ENCODE measurements around the gene S100A11. TPM values are rescaled to one million over a fixed set of nuclear protein-coding genes. Genes with fewer than 3 reads are reported as not detected.

S100A11 gene
- total RNA-seq, 1 experiment from 2014 or later, result 364 TPM

- Mint-ChIP-seq H3K4me3 (ENCODE audit: unreplicated experiment) (no peak overlapping the region), H3K9me3 (ENCODE audit: unreplicated experiment) (no peaks in the 10 kb centered on the region), H3K27me3 (ENCODE audit: insufficient read depth, unreplicated experiment) (no peaks in the 10 kb centered on the region), H3K36me3 (ENCODE audit: insufficient read depth, unreplicated experiment) (no peaks in the 10 kb centered on the region), H3K27ac (ENCODE audit: unreplicated experiment) (no peak overlapping the region), H3K4me1 (ENCODE audit: low read depth, unreplicated experiment) (peaks cover 1% of the 10 kb centered on the region)
- no peaks in the 10 kb centered on the region for H3K4me1 ChIP-seq
- ChIA-PET CTCF (interaction anchor here (2.0 to 3.4 kb wide), 3 partner anchors 13 to 81 kb away, joined by 4 to 43 read pairs (median 12); no protein-coding TSS in a partner anchor), POLR2A (no interaction called here)
- TF ChIP-seq CTCF (IDR thresholded peaks at IDR 0.05; ENCODE audit: insufficient read depth in 1 of 2, low read depth in 1 of 2, low read length in 1 of 2, severe bottlenecking in 1 of 2, unreplicated experiment in 1 of 2), result no peak
- BruUV-seq (replicated peaks), result no TSS peak
- no peaks in the 10 kb centered on the region for H3K27me3 ChIP-seq (replicated peaks; ENCODE audit: control insufficient read depth, insufficient read depth, low read length)
- DNase-seq, result no peak
- intact Hi-C loops (cut with micrococcal nuclease; ENCODE audit: unreplicated experiment), result loop anchor here (1.0 kb wide), 1 partner anchor 19 kb away; no protein-coding TSS in a partner anchor
- H3K9me3 ChIP-seq, result no peaks in the 10 kb centered on the region
- H3K36me3 ChIP-seq (ENCODE audit: control insufficient read depth, insufficient read depth, low read length), result no peaks in the 10 kb centered on the region
- H3K4me3 ChIP-seq (ENCODE audit: low read depth, low read length), result no peak overlapping the region
These were observed 21.9 kb downstream of the S100A11 start for GRCh38 chr1:152014943-152015342.

GRCh38 chr1:152013664-152014237 is 23.1 kb downstream of the S100A11 start:
- POLR2A ChIA-PET, result interaction anchor here (0.6 kb wide), 1 partner anchor 131 kb away, joined by 4 read pairs; no protein-coding TSS in a partner anchor
- BruUV-seq (replicated peaks), result no TSS peak

GRCh38 chr1:152009691-152010090 is 27.1 kb downstream of the S100A11 start:
- CTCF ChIA-PET, result interaction anchor here (3.2 kb wide), 1 partner anchor 8 kb away, joined by 10 read pairs; no protein-coding TSS in a partner anchor
- Histone ChIP-seq H3K4me3 (ENCODE audit: low read depth, low read length) (no peak overlapping the region), H3K4me1 (0 out of 2 replicates have a peak, but pooled peaks cover 3% of the 10 kb centered on the region), H3K27me3 (replicated peaks; ENCODE audit: control insufficient read depth, insufficient read depth, low read length) (no peaks in the 10 kb centered on the region), H3K36me3 (ENCODE audit: control insufficient read depth, insufficient read depth, low read length) (no peaks in the 10 kb centered on the region), H3K9me3 (no peaks in the 10 kb centered on the region)
- no peak overlapping the region for H3K27ac Mint-ChIP-seq (ENCODE audit: unreplicated experiment)
- H3K36me3 Mint-ChIP-seq (ENCODE audit: insufficient read depth, unreplicated experiment), result no peaks in the 10 kb centered on the region
- POLR2A ChIA-PET, result interaction anchor here (0.6 kb wide), 1 partner anchor 34 kb away, joined by 3 read pairs; no protein-coding TSS in a partner anchor
- H3K9me3 Mint-ChIP-seq (ENCODE audit: unreplicated experiment), result no peaks in the 10 kb centered on the region
- no peaks in the 10 kb centered on the region for H3K27me3 Mint-ChIP-seq (ENCODE audit: insufficient read depth, unreplicated experiment)
- BruUV-seq (replicated peaks), result no TSS peak
- H3K4me3 Mint-ChIP-seq (ENCODE audit: unreplicated experiment), result no peak overlapping the region
- peaks cover 7% of the 10 kb centered on the region for H3K4me1 Mint-ChIP-seq (ENCODE audit: low read depth, unreplicated experiment)
- no peak for DNase-seq
- intact Hi-C loops (cut with micrococcal nuclease; ENCODE audit: unreplicated experiment), result no loop called here
- no peak for TF ChIP-seq CTCF (IDR thresholded peaks at IDR 0.05; ENCODE audit: insufficient read depth in 1 of 2, low read depth in 1 of 2, low read length in 1 of 2, severe bottlenecking in 1 of 2, unreplicated experiment in 1 of 2)

More at GRCh38 chr1:152013664-152014237, 23.1 kb downstream of the S100A11 start:
- Histone ChIP-seq H3K4me1 (0 out of 2 replicates have a peak, but pooled peaks cover 3% of the 10 kb centered on the region), H3K9me3 (no peaks in the 10 kb centered on the region), H3K4me3 (ENCODE audit: low read depth, low read length) (no peak overlapping the region), H3K27me3 (replicated peaks; ENCODE audit: control insufficient read depth, insufficient read depth, low read length) (no peaks in the 10 kb centered on the region), H3K36me3 (ENCODE audit: control insufficient read depth, insufficient read depth, low read length) (no peaks in the 10 kb centered on the region)
- Mint-ChIP-seq H3K9me3 (ENCODE audit: unreplicated experiment) (no peaks in the 10 kb centered on the region), H3K4me3 (ENCODE audit: unreplicated experiment) (no peak overlapping the region), H3K27me3 (ENCODE audit: insufficient read depth, unreplicated experiment) (no peaks in the 10 kb centered on the region), H3K4me1 (ENCODE audit: low read depth, unreplicated experiment) (peaks cover 7% of the 10 kb centered on the region), H3K27ac (ENCODE audit: unreplicated experiment) (no peak overlapping the region), H3K36me3 (ENCODE audit: insufficient read depth, unreplicated experiment) (no peaks in the 10 kb centered on the region)
- peak; percentile 68 to 69 for DNase-seq
- intact Hi-C loops (cut with micrococcal nuclease; ENCODE audit: unreplicated experiment), result loop anchor here (1.0 kb wide), 3 partner anchors 12 to 79 kb away; no protein-coding TSS in a partner anchor
- TF ChIP-seq CTCF (IDR thresholded peaks at IDR 0.05; ENCODE audit: insufficient read depth in 1 of 2, low read depth in 1 of 2, low read length in 1 of 2, severe bottlenecking in 1 of 2, unreplicated experiment in 1 of 2), result peak; percentile 76 to 86
- CTCF ChIA-PET, result interaction anchor here (0.5 to 3.4 kb wide), 13 partner anchors 10 to 1996 kb away, joined by 3 to 43 read pairs (median 6); partner anchors contain the start of gene THEM4

Data from Caco-2 (cell line).